22Rv1 (cell line): Measurements from ENCODE around the gene CNTNAP2.

ENCODE experiments used
- CTCF ChIP-seq: fragments of 450-650 bp; IDR thresholded peaks from 2 replicates; pipeline ENCODE4 v1.5.1; 2017; ENCODE audit warnings: mild to moderate bottlenecking
- ZFX ChIP-seq: fragments of 450-650 bp; IDR thresholded peaks from 2 replicates; pipeline ENCODE4 v1.6.1; 2017; ENCODE audit warnings: antibody characterized with exemption, borderline replicate concordance

DNA sequence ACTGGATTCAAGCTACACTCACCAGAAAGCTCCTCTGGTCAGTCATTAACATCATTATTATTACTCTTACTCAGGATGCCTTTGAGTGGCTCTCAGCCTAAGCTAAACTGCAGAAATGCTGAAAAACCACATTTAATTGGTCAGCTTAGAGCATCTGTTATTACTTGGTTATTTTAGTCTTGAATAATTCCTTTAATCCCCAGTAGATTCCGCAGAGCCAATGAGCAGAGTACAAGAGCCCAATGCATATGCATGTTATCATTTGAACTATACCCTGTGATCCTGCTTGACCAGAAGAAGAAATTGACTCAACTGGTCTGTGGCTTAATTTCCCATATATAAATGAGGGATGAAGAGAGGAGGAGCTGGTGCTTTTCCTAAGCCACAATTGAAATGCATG is 2056.3 kb downstream of the CNTNAP2 start:
- TF ChIP-seq CTCF, result no peak
- no peak for TF ChIP-seq ZFX
